ENCODE measurements around the gene CAMK4.

Gene CAMK4

DNA sequence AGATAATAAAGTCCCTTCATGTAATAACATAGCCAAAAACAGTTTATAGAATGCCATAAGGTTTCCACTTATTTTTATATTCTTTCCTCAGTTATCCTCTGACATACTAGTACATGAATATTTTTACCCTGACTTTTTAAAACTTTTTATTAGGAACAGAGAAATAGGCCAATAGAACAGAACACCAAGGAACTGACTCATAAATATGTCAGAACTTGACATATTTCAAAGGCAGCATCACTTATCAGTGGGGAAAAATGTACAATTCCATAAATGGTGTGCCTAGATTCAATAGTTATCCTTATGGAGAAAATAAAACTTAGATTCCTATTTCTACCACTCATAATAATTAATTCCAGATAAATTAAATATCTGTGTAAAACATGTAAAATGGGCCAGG is 278.8 kb downstream of the CAMK4 start:
- no peak overlapping the region for H3K9ac ChIP-seq (ENCODE audit: low read length)
- H3K27ac ChIP-seq (ENCODE audit: low read depth, low read length): no peak overlapping the region
- no peaks in the 10 kb centered on the region for H3K36me3 ChIP-seq (ENCODE audit: control insufficient read depth, insufficient read depth, low read length)
- no peaks in the 10 kb centered on the region for H3K27me3 ChIP-seq (ENCODE audit: control insufficient read depth, insufficient read depth, low read length)
- H3K4me3 ChIP-seq (ENCODE audit: low read length): no peak overlapping the region
- H3K4me1 ChIP-seq (ENCODE audit: control insufficient read depth, insufficient read depth, low read length): no peaks in the 10 kb centered on the region

DNA sequence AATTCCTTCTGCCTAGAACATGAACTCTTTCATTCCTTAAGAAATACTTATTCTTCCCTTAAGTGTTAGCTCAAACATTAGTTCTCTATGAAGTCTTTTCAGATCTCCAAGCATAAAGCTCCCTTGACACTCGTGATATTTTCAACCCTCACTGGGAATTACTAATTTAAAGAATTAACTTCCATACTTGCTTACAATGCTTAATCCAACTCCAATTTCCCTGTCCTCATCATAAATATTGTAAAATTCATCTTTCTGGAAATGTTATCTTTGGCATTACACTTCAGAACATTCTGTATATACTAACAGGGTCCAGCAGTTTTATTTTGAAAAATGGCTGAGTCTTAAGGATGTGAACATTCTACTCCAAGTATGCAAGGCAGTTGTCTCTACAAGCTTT is 280.9 kb downstream of the CAMK4 start:
- no peak overlapping the region for H3K27ac ChIP-seq (ENCODE audit: low read depth, low read length)

DNA sequence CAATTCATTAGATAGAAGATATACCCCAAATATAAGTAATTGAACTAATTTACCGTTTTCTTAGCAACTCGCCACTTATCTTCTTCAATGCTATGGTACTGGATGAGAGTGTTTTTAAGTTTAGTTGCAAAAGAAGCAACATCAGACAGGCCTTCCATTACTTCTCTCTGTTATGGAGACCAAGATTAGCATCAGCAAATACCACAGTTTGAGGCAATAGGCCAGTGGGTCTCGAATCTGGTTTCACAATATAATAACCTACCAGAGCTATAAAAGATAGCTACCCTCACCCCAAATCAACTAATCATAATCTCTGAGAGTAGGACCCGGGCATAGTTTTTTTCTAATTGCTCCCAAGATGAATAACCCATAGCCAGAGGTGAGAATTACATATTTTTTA is 283.1 kb downstream of the CAMK4 start:
- H3K4me1 ChIP-seq (ENCODE audit: control insufficient read depth, insufficient read depth, low read length): no peaks in the 10 kb centered on the region

More for the DNA sequence above, 280.9 kb downstream of the CAMK4 start:
- Histone ChIP-seq H3K9ac (ENCODE audit: low read length) (no peak overlapping the region), H3K4me3 (ENCODE audit: low read length) (no peak overlapping the region), H3K36me3 (ENCODE audit: control insufficient read depth, insufficient read depth, low read length) (no peaks in the 10 kb centered on the region), H3K27me3 (ENCODE audit: control insufficient read depth, insufficient read depth, low read length) (no peaks in the 10 kb centered on the region), H3K4me1 (ENCODE audit: control insufficient read depth, insufficient read depth, low read length) (no peaks in the 10 kb centered on the region)

DNA sequence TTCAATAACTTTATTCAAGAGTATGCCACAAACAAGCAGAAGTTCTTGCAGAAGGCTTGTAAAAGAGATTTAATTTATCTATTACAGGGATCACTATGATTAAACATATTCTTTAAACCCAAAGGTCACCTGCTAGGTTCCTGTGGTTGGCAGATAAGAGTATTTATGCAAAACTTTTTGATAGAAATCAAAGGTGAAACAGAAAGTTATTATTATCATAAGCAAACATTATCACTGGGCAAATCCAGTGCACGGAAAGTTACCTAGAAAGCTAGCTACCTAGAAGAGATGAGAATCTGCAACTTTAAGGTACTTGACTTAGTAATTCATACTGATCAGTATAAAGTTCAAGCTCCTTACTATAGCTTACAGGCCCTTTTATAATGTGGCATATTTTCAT is 284.9 kb downstream of the CAMK4 start:
- no peak overlapping the region for H3K27ac ChIP-seq (ENCODE audit: low read depth, low read length)

More for the DNA sequence above, 283.1 kb downstream of the CAMK4 start:
- Histone ChIP-seq H3K36me3 (ENCODE audit: control insufficient read depth, insufficient read depth, low read length) (no peaks in the 10 kb centered on the region), H3K27ac (ENCODE audit: low read depth, low read length) (no peak overlapping the region), H3K4me3 (ENCODE audit: low read length) (no peak overlapping the region), H3K9ac (ENCODE audit: low read length) (no peak overlapping the region), H3K27me3 (ENCODE audit: control insufficient read depth, insufficient read depth, low read length) (no peaks in the 10 kb centered on the region)

DNA sequence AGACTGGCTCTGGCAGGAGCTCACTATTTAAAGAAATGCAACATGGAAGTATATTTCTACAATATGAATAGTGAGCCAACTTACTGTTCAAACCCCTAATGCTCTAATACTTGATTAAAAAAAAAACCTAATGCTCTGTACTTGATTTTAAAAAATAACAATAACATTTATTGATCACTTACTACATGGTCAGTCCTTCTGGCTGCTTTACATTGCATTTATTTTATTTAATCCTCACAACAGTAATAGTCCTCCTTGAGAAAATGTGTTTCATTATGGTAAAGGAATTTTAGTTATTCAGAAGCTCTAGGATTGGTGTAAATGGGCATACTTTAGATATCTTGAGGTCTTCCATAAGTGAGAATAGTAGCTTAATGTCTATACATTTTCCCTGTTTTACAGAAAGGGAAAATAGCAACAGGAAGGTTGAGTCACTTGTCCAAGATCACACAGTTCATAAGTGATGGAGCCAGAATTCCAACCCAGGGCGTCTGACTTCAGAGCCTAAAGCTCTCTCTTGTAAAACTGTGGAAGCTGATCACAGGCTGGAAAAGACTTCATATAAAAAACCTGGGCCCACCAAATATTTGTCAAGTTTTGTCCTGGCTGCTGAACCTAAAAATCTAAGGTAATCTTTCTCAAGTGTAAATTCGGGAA is 287.1 kb downstream of the CAMK4 start:
- no peak overlapping the region for H3K27ac ChIP-seq (ENCODE audit: low read depth, low read length)
- no peaks in the 10 kb centered on the region for H3K27me3 ChIP-seq (ENCODE audit: control insufficient read depth, insufficient read depth, low read length)
- H3K36me3 ChIP-seq (ENCODE audit: control insufficient read depth, insufficient read depth, low read length): no peaks in the 10 kb centered on the region
- H3K4me1 ChIP-seq (ENCODE audit: control insufficient read depth, insufficient read depth, low read length): peaks cover 5% of the 10 kb centered on the region
- H3K4me3 ChIP-seq (ENCODE audit: low read length): peak overlapping the region; percentile 98
- no peak overlapping the region for H3K9ac ChIP-seq (ENCODE audit: low read length)

More for the DNA sequence above, 284.9 kb downstream of the CAMK4 start:
- no peaks in the 10 kb centered on the region for H3K36me3 ChIP-seq (ENCODE audit: control insufficient read depth, insufficient read depth, low read length)
- no peaks in the 10 kb centered on the region for H3K27me3 ChIP-seq (ENCODE audit: control insufficient read depth, insufficient read depth, low read length)
- no peak overlapping the region for H3K4me3 ChIP-seq (ENCODE audit: low read length)
- H3K4me1 ChIP-seq (ENCODE audit: control insufficient read depth, insufficient read depth, low read length): peaks cover 5% of the 10 kb centered on the region
- H3K9ac ChIP-seq (ENCODE audit: low read length): no peak overlapping the region

DNA sequence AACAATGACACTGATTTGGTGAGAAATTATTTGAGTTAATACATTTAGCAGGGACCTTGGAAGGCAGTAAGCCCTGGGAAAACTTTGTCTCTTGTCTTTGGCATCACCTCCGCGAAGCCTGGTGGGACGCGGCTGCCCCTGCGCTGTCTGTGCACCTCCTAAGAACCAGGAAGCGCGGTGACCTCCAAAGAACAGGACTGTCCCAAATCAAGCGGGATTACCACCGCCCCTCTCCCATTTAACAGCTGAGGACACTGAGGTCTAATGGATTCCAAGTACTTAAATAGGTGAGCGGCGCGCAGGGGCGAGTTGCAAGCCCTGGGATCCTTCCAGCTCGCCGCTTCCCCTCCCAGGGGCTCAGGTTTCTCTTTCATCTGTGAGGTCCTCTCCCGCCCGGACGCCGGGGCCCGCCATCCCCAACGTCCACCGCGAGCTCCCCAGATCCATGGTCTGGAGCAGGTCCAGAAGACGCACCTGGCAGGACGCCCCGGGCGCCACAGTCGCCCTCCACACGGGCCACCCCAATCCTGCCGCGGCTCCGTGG is 287.7 kb downstream of the CAMK4 start:
- H3K27me3 ChIP-seq (ENCODE audit: control insufficient read depth, insufficient read depth, low read length): no peaks in the 10 kb centered on the region
- H3K27ac ChIP-seq (ENCODE audit: low read depth, low read length): peak overlapping the region; percentile 69

DNA sequence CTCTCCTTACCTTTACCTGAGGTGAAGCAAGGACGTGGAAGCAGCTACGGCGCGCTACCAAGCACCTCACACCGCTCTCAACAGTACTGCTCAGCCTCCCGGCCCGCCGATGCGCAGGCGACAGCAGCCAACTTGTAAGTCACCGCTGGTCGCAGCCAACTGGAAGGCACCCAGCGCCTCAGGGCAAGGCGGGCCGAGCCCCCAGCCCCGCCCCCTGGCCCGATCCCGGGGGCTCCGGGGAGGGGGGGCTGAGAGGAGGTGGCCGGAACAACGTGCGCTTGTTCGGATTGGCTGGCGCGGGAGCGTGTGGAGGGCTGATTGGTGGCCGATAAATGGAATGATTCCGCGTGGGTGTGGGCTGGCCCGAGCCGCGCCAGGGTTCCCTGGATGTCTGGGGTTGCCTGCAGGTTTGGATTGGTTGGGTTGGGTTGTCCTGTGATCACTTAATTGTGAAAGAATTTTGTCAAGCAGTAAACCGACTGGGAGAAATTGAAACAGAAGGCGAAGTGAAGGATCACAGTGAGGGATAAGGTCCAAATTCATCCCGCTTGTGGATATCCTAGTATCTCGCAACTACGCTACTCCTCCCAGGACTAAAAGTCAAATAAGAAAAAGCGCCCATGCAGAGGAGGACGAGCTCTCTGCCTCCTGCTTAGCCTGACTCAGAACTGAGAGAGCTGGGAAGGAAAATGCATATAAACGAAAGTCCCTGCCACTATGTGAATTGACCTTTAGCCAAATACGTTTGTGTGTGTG is 288.4 kb downstream of the CAMK4 start, which contains the start of gene STARD4:
Gene STARD4 (minus strand): TSS at position 161 of the 756 bp plus-strand sequence. CDS start 5,102 bp downstream, outside the sequence.
- H3K9ac ChIP-seq (ENCODE audit: low read length): peak within 1 kb of the TSS; percentile 78
- H3K27ac ChIP-seq (ENCODE audit: low read depth, low read length): peak within 1 kb of the TSS; percentile 69
- peak within 1 kb of the TSS; percentile 98 for H3K4me3 ChIP-seq (ENCODE audit: low read length)
- H3K4me1 ChIP-seq (ENCODE audit: control insufficient read depth, insufficient read depth, low read length): peaks cover 5% of the 10 kb centered on the region
- no peaks in the 10 kb centered on the region for H3K27me3 ChIP-seq (ENCODE audit: control insufficient read depth, insufficient read depth, low read length)
- H3K36me3 ChIP-seq (ENCODE audit: control insufficient read depth, insufficient read depth, low read length): no peaks in the 10 kb centered on the region

More for the DNA sequence above, 287.7 kb downstream of the CAMK4 start:
- H3K4me1 ChIP-seq (ENCODE audit: control insufficient read depth, insufficient read depth, low read length): peaks cover 5% of the 10 kb centered on the region
- H3K9ac ChIP-seq (ENCODE audit: low read length): peak overlapping the region; percentile 78
- no peaks in the 10 kb centered on the region for H3K36me3 ChIP-seq (ENCODE audit: control insufficient read depth, insufficient read depth, low read length)
- peak overlapping the region; percentile 98 for H3K4me3 ChIP-seq (ENCODE audit: low read length)

DNA sequence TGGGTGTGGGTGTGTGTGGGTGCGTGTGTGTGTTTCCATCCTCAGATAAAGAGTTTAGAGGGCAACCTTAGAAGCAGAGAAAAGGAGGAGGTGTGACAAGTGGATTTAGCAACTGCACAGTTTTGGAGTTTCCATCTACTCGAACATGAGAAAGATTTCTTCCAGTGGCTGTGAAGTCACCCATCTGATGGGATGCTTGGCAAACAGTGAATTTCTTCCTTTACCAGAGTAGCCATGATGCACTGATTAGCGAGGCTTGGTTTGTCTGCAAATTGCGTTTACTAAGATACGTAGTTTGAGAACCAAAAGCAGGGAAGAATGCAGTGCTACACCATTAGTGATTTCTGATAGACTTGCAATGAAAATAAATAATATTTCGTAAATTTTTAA is 288.9 kb downstream of the CAMK4 start:
- H3K9ac ChIP-seq (ENCODE audit: low read length): peak overlapping the region; percentile 24
- H3K4me1 ChIP-seq (ENCODE audit: control insufficient read depth, insufficient read depth, low read length): peaks cover 5% of the 10 kb centered on the region
- no peak overlapping the region for H3K27ac ChIP-seq (ENCODE audit: low read depth, low read length)
- peak overlapping the region; percentile 98 for H3K4me3 ChIP-seq (ENCODE audit: low read length)
- no peaks in the 10 kb centered on the region for H3K27me3 ChIP-seq (ENCODE audit: control insufficient read depth, insufficient read depth, low read length)
- no peaks in the 10 kb centered on the region for H3K36me3 ChIP-seq (ENCODE audit: control insufficient read depth, insufficient read depth, low read length)

DNA sequence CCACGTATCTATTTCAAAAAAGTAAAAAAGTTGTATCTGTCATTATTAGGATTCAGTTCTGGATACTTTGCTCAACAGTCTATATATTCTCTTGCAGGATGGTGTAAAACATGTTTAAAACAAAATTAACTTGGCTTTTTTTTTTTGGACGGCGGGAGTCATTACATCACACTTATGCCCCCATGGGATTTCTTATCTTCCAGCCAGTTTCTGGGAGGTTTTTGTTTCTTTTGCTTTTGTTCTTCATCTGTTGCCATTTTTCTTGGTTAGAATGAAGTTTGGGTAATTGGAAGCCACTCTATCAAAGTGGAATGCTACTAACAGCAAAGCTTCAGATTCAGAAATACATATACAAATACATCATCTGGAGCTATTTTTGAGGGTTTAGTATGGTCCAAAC is 289.9 kb downstream of the CAMK4 start:
- Histone ChIP-seq H3K27me3 (ENCODE audit: control insufficient read depth, insufficient read depth, low read length) (no peaks in the 10 kb centered on the region), H3K4me3 (ENCODE audit: low read length) (no peak overlapping the region), H3K27ac (ENCODE audit: low read depth, low read length) (no peak overlapping the region), H3K4me1 (ENCODE audit: control insufficient read depth, insufficient read depth, low read length) (peaks cover 5% of the 10 kb centered on the region), H3K9ac (ENCODE audit: low read length) (no peak overlapping the region), H3K36me3 (ENCODE audit: control insufficient read depth, insufficient read depth, low read length) (no peaks in the 10 kb centered on the region)

DNA sequence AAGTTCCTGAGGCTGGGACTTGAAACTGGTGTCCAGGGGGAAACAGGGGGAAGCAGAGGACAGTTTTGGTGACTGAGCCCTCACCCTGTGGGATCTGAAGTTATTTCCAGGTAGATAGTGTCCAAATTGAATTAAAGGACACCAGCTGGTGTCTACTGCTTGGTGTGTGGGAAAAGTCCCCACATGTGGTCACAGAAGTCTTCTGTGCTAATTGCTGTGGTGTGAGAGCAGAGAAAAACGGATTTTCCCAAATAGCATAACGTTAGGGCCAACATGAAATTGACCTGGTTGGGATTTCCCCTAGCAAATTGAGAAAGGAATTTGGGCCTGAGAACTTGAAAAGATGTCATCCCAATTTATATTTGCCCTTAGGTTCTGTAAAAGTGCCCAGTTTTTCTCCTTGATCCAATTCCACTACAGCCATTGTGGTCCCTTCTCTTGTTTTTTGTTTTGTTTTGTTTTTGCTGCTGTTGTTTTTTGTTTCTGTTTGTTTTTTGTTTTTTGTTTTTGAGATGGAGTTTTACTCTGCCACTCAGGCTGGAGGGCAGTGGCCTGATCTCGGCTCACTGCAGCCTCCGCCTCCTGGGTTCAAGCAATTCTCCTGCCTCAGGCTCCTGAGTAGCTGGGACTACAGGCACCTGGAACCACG is 293.8 kb downstream of the CAMK4 start:
- Histone ChIP-seq H3K4me1 (ENCODE audit: control insufficient read depth, insufficient read depth, low read length) (peaks cover 3% of the 10 kb centered on the region), H3K9ac (ENCODE audit: low read length) (no peak overlapping the region), H3K27ac (ENCODE audit: low read depth, low read length) (no peak overlapping the region), H3K4me3 (ENCODE audit: low read length) (no peak overlapping the region), H3K36me3 (ENCODE audit: control insufficient read depth, insufficient read depth, low read length) (no peaks in the 10 kb centered on the region), H3K27me3 (ENCODE audit: control insufficient read depth, insufficient read depth, low read length) (no peaks in the 10 kb centered on the region)

DNA sequence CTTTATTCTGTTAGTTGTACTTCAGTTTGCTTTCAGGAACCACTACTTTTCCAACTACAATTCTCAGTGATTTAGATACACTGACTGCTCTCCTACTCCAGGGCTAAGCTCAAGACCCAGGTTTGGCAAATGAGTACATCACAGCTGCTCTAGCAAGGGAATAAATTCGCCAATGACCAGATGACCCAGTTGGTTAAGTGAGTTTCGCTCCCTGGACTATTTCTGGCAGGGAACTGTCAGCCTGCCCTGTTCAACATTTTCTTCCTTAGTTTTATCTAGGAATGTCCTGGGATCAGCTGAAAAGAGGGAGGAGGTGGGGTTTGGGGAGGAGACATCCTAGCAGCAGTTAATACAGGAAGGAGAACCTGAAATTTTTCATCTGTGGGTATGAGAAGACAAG is 294.6 kb downstream of the CAMK4 start:
- H3K27ac ChIP-seq (ENCODE audit: low read depth, low read length): no peak overlapping the region
- no peaks in the 10 kb centered on the region for H3K36me3 ChIP-seq (ENCODE audit: control insufficient read depth, insufficient read depth, low read length)
- no peak overlapping the region for H3K9ac ChIP-seq (ENCODE audit: low read length)
- H3K27me3 ChIP-seq (ENCODE audit: control insufficient read depth, insufficient read depth, low read length): no peaks in the 10 kb centered on the region
- no peak overlapping the region for H3K4me3 ChIP-seq (ENCODE audit: low read length)
- no peaks in the 10 kb centered on the region for H3K4me1 ChIP-seq (ENCODE audit: control insufficient read depth, insufficient read depth, low read length)

DNA sequence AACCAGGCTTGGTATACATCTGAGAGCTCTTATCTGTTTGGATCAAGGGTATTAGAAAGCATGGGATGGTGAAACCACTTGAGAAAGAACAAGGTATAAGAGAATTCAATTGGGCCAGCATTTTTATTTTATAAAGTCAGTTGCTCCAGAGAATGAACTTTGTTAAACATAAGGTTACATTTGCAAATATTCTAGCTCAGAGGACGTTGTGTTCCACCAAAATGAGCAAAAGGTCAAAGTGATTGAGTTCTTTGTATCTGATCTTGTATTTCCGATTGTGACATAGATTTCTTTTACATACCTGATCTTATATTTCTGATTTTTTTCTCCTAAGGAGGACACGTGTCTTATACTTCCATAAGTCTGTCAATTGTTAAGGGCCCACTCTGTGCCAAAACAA is 296.7 kb downstream of the CAMK4 start:
- Histone ChIP-seq H3K27ac (ENCODE audit: low read depth, low read length) (no peak overlapping the region), H3K27me3 (ENCODE audit: control insufficient read depth, insufficient read depth, low read length) (no peaks in the 10 kb centered on the region), H3K4me3 (ENCODE audit: low read length) (no peak overlapping the region), H3K4me1 (ENCODE audit: control insufficient read depth, insufficient read depth, low read length) (no peaks in the 10 kb centered on the region), H3K36me3 (ENCODE audit: control insufficient read depth, insufficient read depth, low read length) (no peaks in the 10 kb centered on the region), H3K9ac (ENCODE audit: low read length) (no peak overlapping the region)
